HL-60 (cell line): ENCODE results near the gene RAPGEF2.

ENCODE experiments used
- DNase-seq, 2 experiments: peaks; one replicate each; pipeline ENCODE4 v3.0.0-alpha.2; 2010 to 2020; ENCODE audit warnings: low read depth in 1 of 2, low spot score in 1 of 2
- H3K27ac ChIP-seq: fragments of 250-450 bp; sonication (Bioruptor Pico); replicated peaks from 2 replicates; pipeline ENCODE4 v1.5.1; 2020; ENCODE audit warnings: mild to moderate bottlenecking, moderate library complexity
- H3K27me3 ChIP-seq: fragments of 250-450 bp; sonication (Bioruptor Pico); 2 replicates; pipeline ENCODE4 v1.5.1; 2021; ENCODE audit warnings: mild to moderate bottlenecking, moderate library complexity; ENCODE audit not compliant: insufficient read depth, poor library complexity, severe bottlenecking
- H3K4me3 ChIP-seq: replicated peaks from 2 replicates; pipeline ENCODE4 v1.5.1; 2011; ENCODE audit warnings: mild to moderate bottlenecking, control low read depth, low read length; ENCODE audit not compliant: insufficient read depth
- GABPA ChIP-seq: IDR thresholded peaks from 2 replicates; pipeline ENCODE4 v1.6.1; 2012; ENCODE audit warnings: low read depth
- POLR2AphosphoS5 ChIP-seq: IDR thresholded peaks from 2 replicates; pipeline ENCODE4 v1.6.1; 2012; ENCODE audit warnings: low read depth
- REST ChIP-seq: IDR thresholded peaks from 2 replicates; pipeline ENCODE4 v1.6.1; 2012; ENCODE audit warnings: low read depth; ENCODE audit not compliant: insufficient replicate concordance
- SPI1 ChIP-seq: IDR thresholded peaks from 2 replicates; pipeline ENCODE4 v1.6.1; 2012; ENCODE audit warnings: low read depth, mild to moderate bottlenecking, borderline replicate concordance
- TF ChIP-seq, protein P1 (sequence below): IDR thresholded peaks from one replicate; pipeline ENCODE4 v1.5.1; 2011; ENCODE audit warnings: low read length, control low read depth, inconsistent platforms; ENCODE audit not compliant: insufficient read depth

The RAPGEF2 gene

GRCh38 chr4:159222043-159222552 is 119.2 kb downstream of the RAPGEF2 start:
- DNase-seq = no peak
- Histone ChIP-seq H3K4me3 (no peak overlapping the region), H3K27me3 (no peaks in the 10 kb centered on the region), H3K27ac (no peak overlapping the region)
- no peak for TF ChIP-seq POLR2AphosphoS5
- no peak for TF ChIP-seq SPI1
- TF ChIP-seq, protein P1, sequence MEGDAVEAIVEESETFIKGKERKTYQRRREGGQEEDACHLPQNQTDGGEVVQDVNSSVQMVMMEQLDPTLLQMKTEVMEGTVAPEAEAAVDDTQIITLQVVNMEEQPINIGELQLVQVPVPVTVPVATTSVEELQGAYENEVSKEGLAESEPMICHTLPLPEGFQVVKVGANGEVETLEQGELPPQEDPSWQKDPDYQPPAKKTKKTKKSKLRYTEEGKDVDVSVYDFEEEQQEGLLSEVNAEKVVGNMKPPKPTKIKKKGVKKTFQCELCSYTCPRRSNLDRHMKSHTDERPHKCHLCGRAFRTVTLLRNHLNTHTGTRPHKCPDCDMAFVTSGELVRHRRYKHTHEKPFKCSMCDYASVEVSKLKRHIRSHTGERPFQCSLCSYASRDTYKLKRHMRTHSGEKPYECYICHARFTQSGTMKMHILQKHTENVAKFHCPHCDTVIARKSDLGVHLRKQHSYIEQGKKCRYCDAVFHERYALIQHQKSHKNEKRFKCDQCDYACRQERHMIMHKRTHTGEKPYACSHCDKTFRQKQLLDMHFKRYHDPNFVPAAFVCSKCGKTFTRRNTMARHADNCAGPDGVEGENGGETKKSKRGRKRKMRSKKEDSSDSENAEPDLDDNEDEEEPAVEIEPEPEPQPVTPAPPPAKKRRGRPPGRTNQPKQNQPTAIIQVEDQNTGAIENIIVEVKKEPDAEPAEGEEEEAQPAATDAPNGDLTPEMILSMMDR = no peak
- TF ChIP-seq REST = no peak
- TF ChIP-seq GABPA = no peak

- Histone ChIP-seq H3K4me3 (no peak overlapping the region), H3K27me3 (no peaks in the 10 kb centered on the region), H3K27ac (no peak overlapping the region)
- TF ChIP-seq POLR2AphosphoS5 = no peak
- no peak for DNase-seq
These were observed 121.5 kb downstream of the RAPGEF2 start for GRCh38 chr4:159224408-159224807.

DNA sequence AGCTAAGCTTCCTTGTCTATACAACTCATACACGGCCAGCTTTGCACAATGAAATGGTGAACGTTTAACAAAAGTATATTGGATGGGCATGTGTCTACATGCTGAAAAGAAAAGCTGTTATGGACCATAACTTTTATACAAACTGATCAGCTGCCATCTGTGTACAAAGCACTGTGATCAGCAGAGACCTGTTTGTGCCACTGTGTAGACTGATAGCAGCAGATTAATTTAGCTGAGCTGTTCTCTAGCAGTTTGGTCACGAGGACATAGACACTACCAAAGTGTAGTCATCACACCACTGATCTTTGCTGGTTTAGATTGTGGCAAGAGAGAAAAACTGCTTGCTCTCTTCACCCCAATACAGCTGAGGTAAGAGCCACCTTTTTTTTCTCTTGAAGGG is 124.5 kb downstream of the RAPGEF2 start:
- DNase-seq = no peak
- Histone ChIP-seq H3K27me3 (no peaks in the 10 kb centered on the region), H3K4me3 (no peak overlapping the region), H3K27ac (no peak overlapping the region)
- TF ChIP-seq REST (no peak), POLR2AphosphoS5 (no peak), SPI1 (no peak), GABPA (no peak)
- TF ChIP-seq, protein P1 = no peak

DNA sequence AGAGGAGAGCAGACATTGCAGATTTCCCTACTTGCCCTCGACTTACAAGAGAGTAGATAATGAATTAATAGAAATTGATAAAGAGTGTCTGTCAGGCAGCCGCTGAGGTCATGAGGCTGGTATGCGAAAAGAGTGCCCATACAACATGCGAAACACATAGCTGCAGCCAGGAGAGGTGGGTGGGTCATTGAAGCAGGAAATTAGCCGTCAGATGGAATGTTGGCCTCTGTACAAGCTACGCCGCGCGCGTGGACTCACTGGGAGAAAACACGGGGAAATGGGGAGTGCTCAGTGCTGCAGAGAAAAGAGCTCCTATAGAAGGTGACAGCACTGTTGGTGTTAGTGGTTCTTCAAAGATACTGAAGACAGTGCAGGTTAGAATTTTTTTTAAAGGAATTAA is 125.1 kb downstream of the RAPGEF2 start:
- Histone ChIP-seq H3K27me3 (no peaks in the 10 kb centered on the region), H3K4me3 (no peak overlapping the region), H3K27ac (no peak overlapping the region)
- TF ChIP-seq, protein P1 = no peak
- TF ChIP-seq SPI1 (no peak), REST (no peak), POLR2AphosphoS5 (no peak), GABPA (no peak)
- DNase-seq = no peak
